ENCODE results near the gene NXPH1.

GRCh38 chr7:8719102-8719501, 285.7 kb downstream of the NXPH1 start:
- no peak for TF ChIP-seq CTCF (IDR thresholded peaks at IDR 0.05)
- TF ChIP-seq EZH2 (IDR thresholded peaks at IDR 0.05; ENCODE audit: borderline replicate concordance, insufficient read depth, low read depth, low read length, poor library complexity, severe bottlenecking), result no peak

Data from B cell (primary cell).